Pons (tissue), 1 donor: Measurements from ENCODE around the gene ZNF366.

Source experiments
- DNase-seq: peaks from one replicate; pipeline ENCODE4 v3.0.0-alpha.2; 2016; ENCODE audit warnings: low spot score

Gene ZNF366

GRCh38 chr5:72402959-72403628 lies 104.1 kb downstream of the ZNF366 start:
- no peak for DNase-seq

GRCh38 chr5:72402381-72402890 lies 104.8 kb downstream of the ZNF366 start:
- no peak for DNase-seq

DNA sequence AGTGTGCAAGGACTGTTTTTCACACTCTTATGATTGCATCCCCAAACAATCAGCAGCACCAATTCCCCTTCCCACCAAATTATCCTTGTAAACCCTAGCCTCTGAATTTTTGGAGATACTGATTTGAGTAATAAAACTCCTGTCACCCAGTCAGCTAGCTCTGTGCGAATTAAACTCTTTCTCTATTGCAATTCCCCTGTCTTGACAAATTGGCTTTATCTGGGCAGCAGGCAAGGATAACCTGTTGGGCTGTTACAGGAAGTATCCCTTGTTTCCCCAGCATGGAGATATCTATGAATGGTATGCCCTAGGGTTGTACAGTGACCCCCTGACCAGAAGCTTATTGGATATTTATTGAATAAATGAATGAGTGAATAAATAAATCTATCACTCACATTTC lies 106.3 kb downstream of the ZNF366 start:
- DNase-seq = no peak

GRCh38 chr5:72397836-72398235 lies 109.4 kb downstream of the ZNF366 start:
- no peak for DNase-seq

DNA sequence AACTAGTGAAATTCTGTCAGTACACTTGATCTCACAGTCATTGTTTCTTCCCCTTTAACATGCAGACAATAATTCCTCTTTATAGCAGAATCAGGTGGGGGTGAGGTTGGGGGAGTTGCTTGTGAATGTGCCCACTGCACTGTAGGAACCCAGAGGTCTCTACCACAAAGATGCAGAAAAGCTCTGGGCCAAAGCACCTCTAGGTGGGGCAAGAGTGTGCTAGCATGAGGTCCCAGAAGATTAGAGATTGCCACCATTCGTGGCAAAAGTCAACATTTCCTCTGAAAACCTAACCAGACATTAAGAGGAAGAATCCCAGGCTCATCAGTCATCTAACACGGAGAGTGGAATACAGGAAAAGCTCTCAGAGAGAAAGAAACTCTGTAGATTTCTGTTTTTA lies 112.5 kb downstream of the ZNF366 start:
- no peak for DNase-seq

DNA sequence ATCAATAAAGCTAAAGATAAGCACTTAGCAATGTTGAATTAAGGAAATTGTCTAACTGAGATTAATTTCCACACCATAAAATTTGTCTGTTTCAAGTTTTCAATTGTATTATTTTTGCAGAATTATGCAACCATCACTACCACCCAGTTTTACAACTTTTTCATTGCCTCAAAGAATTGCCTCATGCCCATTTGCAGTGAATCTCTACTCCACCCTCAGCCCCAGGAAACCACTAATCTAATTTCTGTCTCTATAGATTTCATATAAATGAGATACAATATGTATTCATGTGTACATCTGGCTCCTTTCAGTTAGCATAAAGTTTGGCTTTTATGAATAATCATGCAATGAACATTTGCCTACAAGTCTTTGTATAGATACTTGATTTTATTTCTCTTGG lies 114.2 kb downstream of the ZNF366 start:
- no peak for DNase-seq
